Small intestine (tissue), 4 donors: Measurements from ENCODE around the gene RAB18. TPM values are rescaled to one million over a fixed set of nuclear protein-coding genes. Genes with fewer than 3 reads are reported as not detected.

Experiments
- polyA plus RNA-seq, 4 donors: library from polyadenylated mRNA; stranded (reverse) in 3 of 4; unstranded in 1 of 4; fragments of 200-250 nt in 3 of 4; fragments of 120-200 nt in 1 of 4; gene quantifications; one replicate each; pipeline versions ENCODE4 v1.2.1 to v1.2.3, GENCODE V29; 2013
- donor health status: healthy with polysubstance abuse.
- donor health status: Bipolar disorder and iron deficiency.
- donor health status: healthy.

RAB18 gene
- polyA plus RNA-seq, 4 donors = 28.4 to 66.4 (median 37.3) TPM

Other genes with a start within 250 kb of the RAB18 start
- under 1 TPM in 3 of 4 donors, not detected in 1; 0.25 to 0.31 (median 0.27) TPM for gene MKX, start 241.5 kb downstream of the RAB18 start, polyA plus RNA-seq